Stimulated activated naive CD8-positive, alpha-beta T cell treated with anti-CD3 and anti-CD28 coated beads, Interleukin-15, Interleukin-2, amounts not matched to agents 100 ng/mL and 50 ng/mL, for 24 hours (primary cell): ENCODE measurements around the gene PRSS53.

Experiments used
- H3K27ac Mint-ChIP-seq: one replicate; pipeline ENCODE4 v1.8.0; 2021; ENCODE audit warnings: mild to moderate bottlenecking, mixed read lengths
- H3K27me3 Mint-ChIP-seq: one replicate; pipeline ENCODE4 v1.8.0; 2021; ENCODE audit warnings: mixed read lengths
- H3K36me3 Mint-ChIP-seq: one replicate; pipeline ENCODE4 v1.8.0; 2021; ENCODE audit warnings: low read depth, mixed read lengths
- H3K4me1 Mint-ChIP-seq: one replicate; pipeline ENCODE4 v1.8.0; 2021; ENCODE audit warnings: low read depth, mixed read lengths
- H3K4me3 Mint-ChIP-seq: one replicate; pipeline ENCODE4 v1.8.0; 2021; ENCODE audit warnings: mild to moderate bottlenecking, mixed read lengths
- H3K9me3 Mint-ChIP-seq: one replicate; pipeline ENCODE4 v1.8.0; 2021; ENCODE audit warnings: mixed read lengths

Gene PRSS53

GRCh38 chr16:31128711-31129567 is 40.2 kb upstream of the PRSS53 start:
- Mint-ChIP-seq H3K27ac (peak overlapping the region; percentile 41), H3K36me3 (peaks cover 30% of the 10 kb centered on the region), H3K4me1 (no peaks in the 10 kb centered on the region)

DNA sequence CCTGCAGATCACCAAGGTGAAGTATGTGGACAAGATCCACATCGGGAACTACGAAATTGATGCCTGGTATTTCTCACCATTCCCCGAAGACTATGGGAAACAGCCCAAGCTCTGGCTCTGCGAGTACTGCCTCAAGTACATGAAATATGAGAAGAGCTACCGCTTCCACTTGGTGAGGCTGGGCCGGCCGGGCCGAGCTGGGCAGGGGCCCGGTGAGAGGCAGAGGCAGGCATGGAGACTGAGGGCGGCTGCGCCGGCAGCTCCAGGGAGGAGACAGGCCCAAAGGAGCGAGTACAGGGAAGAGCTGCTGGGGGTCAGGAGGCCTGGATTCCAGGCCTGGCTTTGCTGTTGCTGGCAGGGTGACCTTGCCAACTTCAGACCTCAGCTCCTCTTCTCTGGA is 38.4 kb upstream of the PRSS53 start:
- H3K4me3 Mint-ChIP-seq = no peak overlapping the region
- no peak overlapping the region for H3K27ac Mint-ChIP-seq
- peaks cover 29% of the 10 kb centered on the region for H3K36me3 Mint-ChIP-seq
- H3K27me3 Mint-ChIP-seq = no peaks in the 10 kb centered on the region
- H3K4me1 Mint-ChIP-seq = no peaks in the 10 kb centered on the region
- H3K9me3 Mint-ChIP-seq = no peaks in the 10 kb centered on the region

More at GRCh38 chr16:31128711-31129567, 40.2 kb upstream of the PRSS53 start:
- Mint-ChIP-seq H3K4me3 (no peak overlapping the region), H3K27me3 (no peaks in the 10 kb centered on the region), H3K9me3 (no peaks in the 10 kb centered on the region)

DNA sequence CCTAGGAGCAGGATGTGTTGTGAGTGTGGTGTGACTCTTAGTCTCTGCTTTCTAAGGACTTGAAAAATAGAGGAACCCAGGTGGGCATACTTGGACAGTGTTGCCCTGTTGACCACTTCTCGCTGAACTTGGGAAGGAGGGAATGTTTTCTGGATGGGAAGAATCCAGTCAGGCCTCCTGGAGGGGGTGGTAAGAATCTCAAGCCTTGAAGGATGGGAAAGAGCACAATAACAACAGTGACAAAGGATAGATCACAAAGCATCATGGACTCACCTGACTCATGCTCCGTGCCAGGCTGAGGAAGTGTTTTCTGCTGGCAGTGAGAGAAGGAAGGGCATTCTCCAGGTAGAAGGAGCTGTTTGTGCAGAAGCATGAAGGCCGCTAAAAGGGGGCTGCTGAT is 37.1 kb upstream of the PRSS53 start:
- Mint-ChIP-seq H3K9me3 (no peaks in the 10 kb centered on the region), H3K36me3 (peaks cover 41% of the 10 kb centered on the region), H3K4me3 (no peak overlapping the region), H3K4me1 (no peaks in the 10 kb centered on the region), H3K27ac (no peak overlapping the region), H3K27me3 (no peaks in the 10 kb centered on the region)

DNA sequence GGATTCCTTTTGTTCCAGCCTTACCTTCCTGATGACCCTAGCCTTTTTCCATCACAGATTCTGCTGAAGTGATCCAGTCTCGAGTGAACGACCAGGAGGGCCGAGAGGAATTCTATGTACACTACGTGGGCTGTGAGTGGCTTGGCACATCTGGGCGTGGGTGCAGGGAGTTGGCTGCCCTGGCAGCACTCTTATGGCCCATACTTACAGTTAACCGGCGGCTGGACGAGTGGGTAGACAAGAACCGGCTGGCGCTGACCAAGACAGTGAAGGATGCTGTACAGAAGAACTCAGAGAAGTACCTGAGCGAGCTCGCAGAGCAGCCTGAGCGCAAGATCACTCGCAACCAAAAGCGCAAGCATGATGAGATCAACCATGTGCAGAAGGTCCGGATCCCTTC is 31.4 kb upstream of the PRSS53 start:
- Mint-ChIP-seq H3K36me3 (peaks cover 35% of the 10 kb centered on the region), H3K27ac (peak overlapping the region; percentile 26), H3K4me1 (peaks cover 21% of the 10 kb centered on the region), H3K27me3 (no peaks in the 10 kb centered on the region), H3K4me3 (no peak overlapping the region), H3K9me3 (no peaks in the 10 kb centered on the region)

GRCh38 chr16:31118223-31119155 is 29.7 kb upstream of the PRSS53 start:
- Mint-ChIP-seq H3K4me1 (peaks cover 30% of the 10 kb centered on the region), H3K27ac (peak overlapping the region; percentile 88), H3K27me3 (no peaks in the 10 kb centered on the region), H3K9me3 (no peaks in the 10 kb centered on the region), H3K4me3 (peak overlapping the region; percentile 89), H3K36me3 (peaks cover 32% of the 10 kb centered on the region)

DNA sequence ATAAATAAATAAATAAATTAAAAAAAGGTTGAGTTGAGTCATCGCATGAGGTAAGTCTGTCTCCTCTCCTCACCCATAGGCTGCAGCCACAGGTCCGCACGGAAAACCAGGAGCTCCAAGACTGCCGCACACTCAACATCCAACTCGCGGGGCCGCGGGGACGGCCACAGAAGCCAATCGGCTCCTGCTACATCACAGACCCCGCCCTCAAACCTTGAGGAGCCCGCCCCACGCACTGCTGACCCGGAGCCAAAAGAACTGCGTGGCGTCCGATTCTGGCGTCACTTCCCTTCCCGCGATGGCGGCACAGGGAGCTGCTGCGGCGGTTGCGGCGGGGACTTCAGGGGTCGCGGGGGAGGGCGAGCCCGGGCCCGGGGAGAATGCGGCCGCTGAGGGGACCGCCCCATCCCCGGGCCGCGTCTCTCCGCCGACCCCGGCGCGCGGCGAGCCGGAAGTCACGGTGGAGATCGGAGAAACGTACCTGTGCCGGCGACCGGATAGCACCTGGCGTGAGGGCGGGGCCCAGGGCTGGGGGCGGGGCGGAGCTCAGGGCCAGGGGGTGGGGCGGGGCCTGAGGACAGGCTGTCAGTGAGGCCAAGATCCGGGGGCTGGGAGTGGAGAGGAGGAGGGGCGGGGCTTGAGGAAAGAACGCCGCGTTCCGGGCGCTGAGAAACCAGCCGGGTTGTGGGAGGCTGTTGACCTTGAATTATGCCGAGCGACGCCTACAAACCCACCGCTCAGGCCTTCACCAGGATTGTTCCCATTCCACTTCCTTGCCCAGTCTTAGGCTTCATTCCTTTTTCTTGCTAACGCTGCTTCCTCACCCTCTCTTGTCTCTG is 28.9 kb upstream of the PRSS53 start, which contains the start of gene KAT8:
Gene KAT8 (plus strand): TSS at position 281 of the 839 bp plus-strand sequence. CDS start 18 bp downstream, at position 299.
- Mint-ChIP-seq H3K9me3 (no peaks in the 10 kb centered on the region), H3K27me3 (no peaks in the 10 kb centered on the region), H3K27ac (peak within 1 kb of the TSS; percentile 88), H3K4me3 (peak within 1 kb of the TSS; percentile 89), H3K36me3 (peaks cover 32% of the 10 kb centered on the region), H3K4me1 (peaks cover 30% of the 10 kb centered on the region)

GRCh38 chr16:31114468-31114867 is 25.7 kb upstream of the PRSS53 start:
- no peaks in the 10 kb centered on the region for H3K27me3 Mint-ChIP-seq
- H3K4me1 Mint-ChIP-seq = peaks cover 43% of the 10 kb centered on the region
- no peak overlapping the region for H3K4me3 Mint-ChIP-seq
- H3K27ac Mint-ChIP-seq = no peak overlapping the region
- H3K36me3 Mint-ChIP-seq = peaks cover 24% of the 10 kb centered on the region
- H3K9me3 Mint-ChIP-seq = no peaks in the 10 kb centered on the region

DNA sequence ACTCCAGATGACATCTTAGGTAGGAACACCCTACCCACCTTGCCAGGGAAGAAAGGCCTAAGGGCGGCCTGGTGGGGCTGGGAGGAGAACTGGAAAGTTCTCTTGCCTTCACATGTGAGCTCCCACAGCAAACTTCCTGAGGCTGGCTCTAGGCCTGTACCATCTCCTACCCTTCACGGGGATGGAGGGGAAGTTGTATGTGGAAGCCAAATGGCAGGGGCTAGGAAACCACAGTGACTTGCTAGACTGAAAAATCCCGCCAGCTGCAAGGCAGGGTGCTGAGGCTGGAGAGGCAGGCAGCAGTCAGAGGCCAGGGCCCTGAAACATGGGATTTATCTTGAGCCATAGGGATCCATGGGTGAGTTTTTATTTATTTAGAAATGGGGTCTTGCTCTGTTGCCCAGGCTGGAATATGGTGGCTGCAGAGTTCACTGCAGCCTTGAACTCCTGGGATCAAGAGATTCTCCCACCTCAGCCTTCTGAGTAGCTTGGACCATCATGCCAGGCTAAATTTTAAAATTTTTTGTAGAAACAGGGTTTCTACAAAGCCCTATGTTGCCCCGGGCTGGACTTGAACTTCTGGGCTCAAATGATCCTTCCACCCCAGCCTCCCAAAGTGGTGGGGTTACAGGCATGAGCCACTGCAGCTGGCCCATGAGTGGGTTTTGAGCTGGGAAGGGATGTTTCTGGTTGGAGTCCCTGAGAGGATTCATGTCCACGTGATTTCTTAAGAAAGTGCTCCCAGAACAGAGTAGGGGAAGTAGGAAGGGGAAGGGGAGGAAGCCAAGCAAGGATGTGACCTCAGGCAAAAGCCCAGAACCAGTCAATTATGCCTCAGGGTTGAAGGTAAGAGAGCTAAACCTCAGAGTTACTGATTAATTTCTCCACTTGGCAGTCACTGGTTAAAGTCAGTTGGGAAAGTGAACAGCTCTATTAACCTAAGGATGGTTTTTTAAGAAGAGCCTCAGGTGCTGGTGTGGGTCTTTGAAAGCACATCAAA is 24.7 kb upstream of the PRSS53 start:
- no peak overlapping the region for H3K4me3 Mint-ChIP-seq
- no peak overlapping the region for H3K27ac Mint-ChIP-seq
- H3K4me1 Mint-ChIP-seq = peaks cover 40% of the 10 kb centered on the region
- no peaks in the 10 kb centered on the region for H3K9me3 Mint-ChIP-seq
- no peaks in the 10 kb centered on the region for H3K27me3 Mint-ChIP-seq
- H3K36me3 Mint-ChIP-seq = peaks cover 24% of the 10 kb centered on the region

GRCh38 chr16:31112711-31113110 is 24.0 kb upstream of the PRSS53 start:
- no peak overlapping the region for H3K4me3 Mint-ChIP-seq
- H3K27me3 Mint-ChIP-seq = no peaks in the 10 kb centered on the region
- peaks cover 38% of the 10 kb centered on the region for H3K4me1 Mint-ChIP-seq
- H3K9me3 Mint-ChIP-seq = no peaks in the 10 kb centered on the region
- no peak overlapping the region for H3K27ac Mint-ChIP-seq
- H3K36me3 Mint-ChIP-seq = peaks cover 24% of the 10 kb centered on the region

- Mint-ChIP-seq H3K27me3 (no peaks in the 10 kb centered on the region), H3K9me3 (no peaks in the 10 kb centered on the region), H3K27ac (no peak overlapping the region), H3K36me3 (peaks cover 24% of the 10 kb centered on the region), H3K4me3 (no peak overlapping the region), H3K4me1 (peaks cover 46% of the 10 kb centered on the region)
Observed at GRCh38 chr16:31111881-31112466, 23.2 kb upstream of the PRSS53 start.

GRCh38 chr16:31110106-31111034 is 21.6 kb upstream of the PRSS53 start:
- H3K4me1 Mint-ChIP-seq = peaks cover 45% of the 10 kb centered on the region
- H3K27ac Mint-ChIP-seq = no peak overlapping the region
- H3K9me3 Mint-ChIP-seq = no peaks in the 10 kb centered on the region
- no peaks in the 10 kb centered on the region for H3K27me3 Mint-ChIP-seq
- H3K36me3 Mint-ChIP-seq = peaks cover 24% of the 10 kb centered on the region
- peak overlapping the region; percentile 81 for H3K4me3 Mint-ChIP-seq

DNA sequence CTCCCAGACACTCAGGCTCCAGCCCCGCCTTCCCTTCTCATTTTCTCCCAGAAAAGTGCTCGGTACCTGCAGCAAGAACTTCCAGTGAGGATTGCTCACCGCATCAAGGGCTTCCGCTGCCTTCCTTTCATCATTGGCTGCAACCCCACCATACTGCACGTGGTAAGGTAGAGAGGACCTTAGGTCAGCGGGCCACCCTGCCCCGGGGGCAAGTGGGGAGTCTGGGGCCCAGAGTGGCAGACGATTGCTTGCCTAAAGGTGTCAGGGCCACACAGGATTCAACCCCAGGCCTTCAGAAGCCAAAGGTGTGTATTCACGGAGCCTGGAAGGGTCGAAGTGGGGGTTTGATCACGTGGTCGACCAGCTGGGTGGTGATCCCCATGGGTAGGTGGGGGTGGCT is 20.9 kb upstream of the PRSS53 start:
- Mint-ChIP-seq H3K27ac (peak overlapping the region; percentile 90), H3K9me3 (no peaks in the 10 kb centered on the region), H3K36me3 (peaks cover 21% of the 10 kb centered on the region), H3K4me3 (peak overlapping the region; percentile 81), H3K4me1 (peaks cover 42% of the 10 kb centered on the region), H3K27me3 (no peaks in the 10 kb centered on the region)
